HEK293 (cell line): ENCODE measurements around the gene LHB.

Experiments used
- AEBP2 ChIP-seq: fragments of 450-650 bp; formaldehyde crosslinking; IDR thresholded peaks from 2 replicates; pipeline ENCODE4 v1.5.1; 2016; ENCODE audit warnings: missing biosample characterization, missing genetic modification characterization, borderline replicate concordance
- GLI2 ChIP-seq: fragments of 450-650 bp; formaldehyde crosslinking; IDR thresholded peaks from 2 replicates; pipeline ENCODE4; 2017; ENCODE audit warnings: missing biosample characterization, missing genetic modification characterization, low read depth, borderline replicate concordance
- HOXC10 ChIP-seq: sonication (generic); formaldehyde crosslinking; IDR thresholded peaks from 2 replicates; pipeline ENCODE4 v1.8.1; 2023; ENCODE audit warnings: mild to moderate bottlenecking, missing genetic modification reagents
- PRDM4 ChIP-seq: fragments of 450-650 bp; formaldehyde crosslinking; IDR thresholded peaks from 2 replicates; pipeline ENCODE4 v1.5.1; 2017; ENCODE audit warnings: missing biosample characterization, missing genetic modification characterization
- RBAK ChIP-seq: fragments of 450-650 bp; formaldehyde crosslinking; IDR thresholded peaks from 2 replicates; pipeline ENCODE4 v1.5.1; 2016; ENCODE audit warnings: missing biosample characterization, missing genetic modification characterization
- ZBTB10 ChIP-seq: fragments of 450-650 bp; formaldehyde crosslinking; IDR thresholded peaks from 2 replicates; pipeline ENCODE4 v1.5.1; 2016; ENCODE audit warnings: missing biosample characterization, missing genetic modification characterization
- ZBTB11 ChIP-seq: fragments of 450-650 bp; formaldehyde crosslinking; conservative IDR thresholded peaks from 2 replicates; pipeline ENCODE4 v1.5.1; 2016; ENCODE audit warnings: low read depth, missing biosample characterization, missing genetic modification characterization
- ZNF354C ChIP-seq: fragments of 450-650 bp; formaldehyde crosslinking; IDR thresholded peaks from 2 replicates; pipeline ENCODE4 v1.5.1; 2016; ENCODE audit warnings: missing biosample characterization, missing genetic modification characterization, low read depth, borderline replicate concordance
- ZNF530 ChIP-seq: fragments of 450-650 bp; formaldehyde crosslinking; IDR thresholded peaks from 2 replicates; pipeline ENCODE4 v1.5.1; 2016; ENCODE audit warnings: low read depth, missing biosample characterization, missing genetic modification characterization
- ZNF561 ChIP-seq: fragments of 450-650 bp; IDR thresholded peaks from 2 replicates; pipeline ENCODE4 v1.5.1; 2018; ENCODE audit warnings: missing biosample characterization, missing genetic modification characterization, borderline replicate concordance
- ZNF658 ChIP-seq: fragments of 450-650 bp; formaldehyde crosslinking; IDR thresholded peaks from 2 replicates; pipeline ENCODE4; 2016; ENCODE audit warnings: missing biosample characterization, missing genetic modification characterization
- ZNF704 ChIP-seq: fragments of 450-650 bp; formaldehyde crosslinking; IDR thresholded peaks from 2 replicates; pipeline ENCODE4 v1.5.1; 2016; ENCODE audit warnings: missing biosample characterization, missing genetic modification characterization
- ZNF76 ChIP-seq: fragments of 450-650 bp; formaldehyde crosslinking; IDR thresholded peaks from 2 replicates; pipeline ENCODE4; 2016; ENCODE audit warnings: low read depth, missing biosample characterization, missing genetic modification characterization, borderline replicate concordance
- ZSCAN16 ChIP-seq: fragments of 450-650 bp; formaldehyde crosslinking; IDR thresholded peaks from 2 replicates; pipeline ENCODE4 v1.5.1; 2016; ENCODE audit warnings: missing biosample characterization, missing genetic modification characterization
- ZSCAN18 ChIP-seq: fragments of 450-650 bp; formaldehyde crosslinking; IDR thresholded peaks from 2 replicates; pipeline ENCODE4 v1.5.1; 2016; ENCODE audit warnings: missing biosample characterization, missing genetic modification characterization
- TF ChIP-seq, protein P1 (sequence below): fragments of 450-650 bp; IDR thresholded peaks from 2 replicates; pipeline ENCODE4 v1.5.1; 2018; ENCODE audit warnings: missing biosample characterization, missing genetic modification characterization
- TF ChIP-seq, protein P2 (sequence below): fragments of 450-650 bp; formaldehyde crosslinking; IDR thresholded peaks from 2 replicates; pipeline ENCODE4 v1.5.1; 2016; ENCODE audit warnings: missing biosample characterization, missing genetic modification characterization

Gene LHB

GRCh38 chr19:48993175-48994034, 23.5 kb downstream of the LHB start, which contains the start of the genes GYS1 and RUVBL2 (continued):
- TF ChIP-seq ZNF704 (tag by site-specific recombination) (no peak), HOXC10 (CRISPR knock-in tag) (no peak), GLI2 (tag by site-specific recombination) (no peak), RBAK (tag by site-specific recombination) (no peak), ZBTB11 (tag by site-specific recombination) (peak; percentile 86), ZNF658 (tag by site-specific recombination) (no peak), ZSCAN16 (no peak), ZNF530 (tag by site-specific recombination) (no peak), PRDM4 (no peak), AEBP2 (tag by site-specific recombination) (no peak), ZBTB10 (tag by site-specific recombination) (peak; percentile 69), ZNF561 (tag by site-specific recombination) (0 out of 2 replicates have a peak, but pooled peaks have one; percentile 51), ZNF354C (tag by site-specific recombination) (no peak), ZNF76 (tag by site-specific recombination) (0 out of 2 replicates have a peak, but pooled peaks have one; percentile 60), ZSCAN18 (peak; percentile 42; the same call in 1 of the 2 replicates)
- TF ChIP-seq, protein P1, sequence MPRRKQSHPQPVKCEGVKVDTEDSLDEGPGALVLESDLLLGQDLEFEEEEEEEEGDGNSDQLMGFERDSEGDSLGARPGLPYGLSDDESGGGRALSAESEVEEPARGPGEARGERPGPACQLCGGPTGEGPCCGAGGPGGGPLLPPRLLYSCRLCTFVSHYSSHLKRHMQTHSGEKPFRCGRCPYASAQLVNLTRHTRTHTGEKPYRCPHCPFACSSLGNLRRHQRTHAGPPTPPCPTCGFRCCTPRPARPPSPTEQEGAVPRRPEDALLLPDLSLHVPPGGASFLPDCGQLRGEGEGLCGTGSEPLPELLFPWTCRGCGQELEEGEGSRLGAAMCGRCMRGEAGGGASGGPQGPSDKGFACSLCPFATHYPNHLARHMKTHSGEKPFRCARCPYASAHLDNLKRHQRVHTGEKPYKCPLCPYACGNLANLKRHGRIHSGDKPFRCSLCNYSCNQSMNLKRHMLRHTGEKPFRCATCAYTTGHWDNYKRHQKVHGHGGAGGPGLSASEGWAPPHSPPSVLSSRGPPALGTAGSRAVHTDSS (tag by site-specific recombination) = peak; percentile 96
- TF ChIP-seq, protein P2, sequence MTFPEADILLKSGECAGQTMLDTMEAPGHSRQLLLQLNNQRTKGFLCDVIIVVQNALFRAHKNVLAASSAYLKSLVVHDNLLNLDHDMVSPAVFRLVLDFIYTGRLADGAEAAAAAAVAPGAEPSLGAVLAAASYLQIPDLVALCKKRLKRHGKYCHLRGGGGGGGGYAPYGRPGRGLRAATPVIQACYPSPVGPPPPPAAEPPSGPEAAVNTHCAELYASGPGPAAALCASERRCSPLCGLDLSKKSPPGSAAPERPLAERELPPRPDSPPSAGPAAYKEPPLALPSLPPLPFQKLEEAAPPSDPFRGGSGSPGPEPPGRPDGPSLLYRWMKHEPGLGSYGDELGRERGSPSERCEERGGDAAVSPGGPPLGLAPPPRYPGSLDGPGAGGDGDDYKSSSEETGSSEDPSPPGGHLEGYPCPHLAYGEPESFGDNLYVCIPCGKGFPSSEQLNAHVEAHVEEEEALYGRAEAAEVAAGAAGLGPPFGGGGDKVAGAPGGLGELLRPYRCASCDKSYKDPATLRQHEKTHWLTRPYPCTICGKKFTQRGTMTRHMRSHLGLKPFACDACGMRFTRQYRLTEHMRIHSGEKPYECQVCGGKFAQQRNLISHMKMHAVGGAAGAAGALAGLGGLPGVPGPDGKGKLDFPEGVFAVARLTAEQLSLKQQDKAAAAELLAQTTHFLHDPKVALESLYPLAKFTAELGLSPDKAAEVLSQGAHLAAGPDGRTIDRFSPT (tag by site-specific recombination) = no peak
